Lower leg skin (tissue), 4 donors: ENCODE measurements around the gene TCEANC2. TPM values are rescaled to one million over a fixed set of nuclear protein-coding genes. Genes with fewer than 3 reads are reported as not detected.
"Not testable (repeated sequence)": the region's sequence is repeated elsewhere in the genome, so short reads cannot be mapped to it uniquely, and the experiment has no call there.

Source experiments
- DNase-seq, 2 donors: peaks; one replicate each; pipeline ENCODE4 v3.0.0-alpha.2; 2019; ENCODE audit warnings: low spot score in 2 of 2
- H3K4me3 ChIP-seq: fragments of 200-600 bp; sonication (generic); 2 replicates; pipeline ENCODE4 v1.5.1; 2017; ENCODE audit warnings: mild to moderate bottlenecking, low read depth; ENCODE audit not compliant: poor library complexity, severe bottlenecking
- CTCF ChIP-seq, 3 donors: fragments of 450-650 bp; IDR thresholded peaks; one replicate each; pipeline ENCODE4 v1.5.1; 2016; ENCODE audit warnings: antibody characterized with exemption in 3 of 3, mild to moderate bottlenecking in 3 of 3, moderate library complexity in 2 of 3
- POLR2A ChIP-seq, 2 donors: fragments of 450-650 bp; IDR thresholded peaks; one replicate each; pipeline ENCODE4 v1.6.1; 2016 to 2017; ENCODE audit warnings: antibody characterized with exemption in 2 of 2, mild to moderate bottlenecking in 1 of 2, moderate library complexity in 1 of 2
- WGBS, 2 donors: methylation state at CpG; one replicate each; pipeline ENCODE4 v1.1.5; 2018; 5-methylcytosine and 5-hydroxymethylcytosine counted together
- intact Hi-C: fragments of 100-400 bp; cut with DNase I; formaldehyde crosslinking; loops from one replicate; pipeline ENCODE4 v1.15.0; 2023; ENCODE audit warnings: low total_unique reads
- total RNA-seq, 4 donors: library from RNA; depleted of rRNA; stranded (reverse); fragments of >200 nt; gene quantifications; one replicate each; pipeline ENCODE4 v1.1.0, GENCODE V29; 2016

The TCEANC2 gene
- total RNA-seq, 4 donors from 2014 or later, result 3.1 to 4.3 (median 3.8) TPM

GRCh38 chr1:54091666-54092065, 38.3 kb downstream of the TCEANC2 start:
- WGBS, 2 donors, result 80 to 81% methylated on average over 3 of the region's 3 CpGs
- H3K4me3 ChIP-seq, result no peak overlapping the region
- no peak for TF ChIP-seq CTCF (IDR thresholded peaks at IDR 0.05)
- no peak for TF ChIP-seq POLR2A (IDR thresholded peaks at IDR 0.05)
- DNase-seq, result no peak
- intact Hi-C loops, result no loop called here

- no peak for TF ChIP-seq POLR2A (IDR thresholded peaks at IDR 0.05)
- TF ChIP-seq CTCF (IDR thresholded peaks at IDR 0.05), result no peak
- H3K4me3 ChIP-seq, result no peak overlapping the region
- 74 to 84% methylated on average over 4 of the region's 4 CpGs for WGBS, 2 donors
- no peak for DNase-seq
- intact Hi-C loops, result no loop called here
Observed at GRCh38 chr1:54094001-54094729, 40.8 kb downstream of the TCEANC2 start.

- DNase-seq, H3K4me3 ChIP-seq, intact Hi-C loops: not testable (repeated sequence)
- WGBS, 2 donors, result 42 to 61% methylated on average over 1 of the region's 1 CpG
Observed at GRCh38 chr1:54094730-54095105, 41.3 kb downstream of the TCEANC2 start.

GRCh38 chr1:54095546-54096226, 42.3 kb downstream of the TCEANC2 start:
- no peak for TF ChIP-seq CTCF (IDR thresholded peaks at IDR 0.05)
- TF ChIP-seq POLR2A (IDR thresholded peaks at IDR 0.05), result no peak
- WGBS, 2 donors, result 66 to 67% methylated on average over 8 of the region's 8 CpGs
- no peak for DNase-seq

GRCh38 chr1:54096227-54096876, 42.9 kb downstream of the TCEANC2 start:
- no peak overlapping the region for H3K4me3 ChIP-seq
- TF ChIP-seq POLR2A (IDR thresholded peaks at IDR 0.05), result no peak
- TF ChIP-seq CTCF (IDR thresholded peaks at IDR 0.05), result no peak
- intact Hi-C loops, result no loop called here
- DNase-seq, result no peak
- 80% methylated on average over 25 of the region's 25 CpGs for WGBS, 2 donors

More at GRCh38 chr1:54095546-54096226, 42.3 kb downstream of the TCEANC2 start:
- intact Hi-C loops, result no loop called here
- no peak overlapping the region for H3K4me3 ChIP-seq

GRCh38 chr1:54096877-54097240, 43.5 kb downstream of the TCEANC2 start:
- no peak for DNase-seq
- intact Hi-C loops, result no loop called here
- 81 to 86% methylated on average over 7 of the region's 7 CpGs for WGBS, 2 donors
- TF ChIP-seq POLR2A (IDR thresholded peaks at IDR 0.05) (no peak), CTCF (IDR thresholded peaks at IDR 0.05) (no peak)
- H3K4me3 ChIP-seq, result no peak overlapping the region
